ENCODE data around the gene CTNNA3. TPM values are rescaled to one million over a fixed set of nuclear protein-coding genes. Genes with fewer than 3 reads are reported as not detected.

CTNNA3 gene
- total and polyA plus RNA-seq, 2 donors (not counting 3 experiments of a cell fraction or from before 2014, with no cell fraction given), result not detected

GRCh38 chr10:67609996-67610793, 85.8 kb downstream of the CTNNA3 start:
- FAIRE-seq (no peak), DNase-seq (ENCODE audit: low read depth, low spot score) (peak; percentile 39)
- intact Hi-C loops (cut with micrococcal nuclease) (loop anchor here (5.0 to 10.0 kb wide), 3 partner anchors 57 to 165 kb away; no protein-coding TSS in a partner anchor), dilution Hi-C loops (cut with MboI; ENCODE audit: extremely low pct_ligation_motif_present, low sequenced_read_pairs) (no loop called here)
- Histone ChIP-seq H3K9me1 (replicated peaks; ENCODE audit: control insufficient read depth, extremely low read depth, insufficient read depth, low read length) (no peaks in the 10 kb centered on the region), H3K9ac (replicated peaks; ENCODE audit: extremely low read depth, insufficient read depth, low read length) (no peak overlapping the region), H3K9me3 (replicated peaks; ENCODE audit: control insufficient read depth, insufficient read depth, low read length) (no peaks in the 10 kb centered on the region), H3K79me2 (ENCODE audit: control insufficient read depth, insufficient read depth, low read length) (no peaks in the 10 kb centered on the region), H3K36me3 (ENCODE audit: control insufficient read depth in 2 of 2, extremely low read depth in 1 of 2, insufficient read depth in 2 of 2, low read length in 2 of 2) (no peaks in the 10 kb centered on the region), H3K4me3 (replicated peaks in 1 of 3; ENCODE audit: insufficient read depth in 1 of 3, low read depth in 1 of 3, low read length in 3 of 3) (no peak overlapping the region), H3K27me3 (ENCODE audit: control insufficient read depth in 2 of 2, insufficient read depth in 2 of 2, low read length in 2 of 2) (no peaks in the 10 kb centered on the region), H4K20me1 (replicated peaks; ENCODE audit: control insufficient read depth, extremely low read depth, insufficient read depth, low read length) (no peaks in the 10 kb centered on the region), H3K4me2 (ENCODE audit: insufficient read depth, low read length) (no peak overlapping the region), H3K4me1 (ENCODE audit: control insufficient read depth, extremely low read depth, insufficient read depth, low read length) (peaks cover 18% of the 10 kb centered on the region), H3K27ac (ENCODE audit: insufficient read depth, low read depth, low read length) (no peak overlapping the region), H2AFZ (ENCODE audit: low read depth, low read length) (no peak overlapping the region)
- CTCF ChIA-PET, result interaction anchor here (1.3 kb wide), 1 partner anchor 9 kb away, joined by 3 read pairs; no protein-coding TSS in a partner anchor
- no TSS peak for BruUV-seq (replicated peaks)
- TF ChIP-seq FOS (IDR thresholded peaks at IDR 0.05; ENCODE audit: borderline replicate concordance, insufficient read depth, low read length) (no peak), CTCF (IDR thresholded peaks at IDR 0.05; ENCODE audit: extremely low read depth in 1 of 2, insufficient read depth in 1 of 2, low read depth in 1 of 2, low read length in 2 of 2) (no peak), MYC (IDR thresholded peaks at IDR 0.05; ENCODE audit: low read depth, low read length) (no peak), GATA2 (IDR thresholded peaks at IDR 0.05; ENCODE audit: insufficient read depth, insufficient read length, low read depth, low read length) (no peak), MAX (IDR thresholded peaks at IDR 0.05; ENCODE audit: insufficient read depth, insufficient read length) (no peak), POLR2AphosphoS5 (IDR thresholded peaks at IDR 0.05; ENCODE audit: insufficient read depth, low read depth, low read length) (no peak), EZH2 (IDR thresholded peaks at IDR 0.05; ENCODE audit: borderline replicate concordance, low read depth, low read length, severe bottlenecking) (no peak), JUN (IDR thresholded peaks at IDR 0.05; ENCODE audit: borderline replicate concordance, insufficient read depth, insufficient read length, low read depth) (no peak), POLR2A (IDR thresholded peaks at IDR 0.05; ENCODE audit: low read depth, low read length) (no peak)
- POLR2A ChIA-PET, result no interaction called here
